SK-N-SH (cell line): ENCODE measurements around the gene HSF4.

Experiments used
- EP300 ChIP-seq, 2 experiments: IDR thresholded peaks; 2 replicates each; pipeline versions ENCODE4 v1.4.0 to v1.6.1; 2012; ENCODE audit warnings: borderline replicate concordance in 1 of 2, low read depth in 1 of 2, low read length in 1 of 2
- EZH2phosphoT487 ChIP-seq: fragments of 200-600 bp; sonication (generic); IDR thresholded peaks from 2 replicates; pipeline ENCODE4 v1.6.1; 2017; ENCODE audit warnings: low read depth, mixed run types, mild to moderate bottlenecking, antibody characterized with exemption, moderate library complexity, borderline replicate concordance
- FOSL2 ChIP-seq: IDR thresholded peaks from 2 replicates; pipeline ENCODE4 v1.4.0; 2012; ENCODE audit warnings: low read depth, mild to moderate bottlenecking, moderate library complexity, borderline replicate concordance
- GABPA ChIP-seq: IDR thresholded peaks from 2 replicates; pipeline ENCODE4 v1.4.0; 2012; ENCODE audit warnings: low read depth, mild to moderate bottlenecking
- MXI1 ChIP-seq: IDR thresholded peaks from 2 replicates; pipeline ENCODE4 v1.6.1; 2012; ENCODE audit warnings: mild to moderate bottlenecking, low read depth, low read length, improper control_type of control experiment
- NRF1 ChIP-seq: IDR thresholded peaks from 2 replicates; pipeline ENCODE4 v1.6.1; 2012; ENCODE audit warnings: low read depth, mild to moderate bottlenecking, low read length
- POLR2AphosphoS5 ChIP-seq: IDR thresholded peaks from 2 replicates; pipeline ENCODE4 v1.6.1; 2012; ENCODE audit warnings: low read depth, low read length
- RAD21 ChIP-seq: IDR thresholded peaks from 2 replicates; pipeline ENCODE4 v1.6.1; 2012; ENCODE audit warnings: mild to moderate bottlenecking, low read length
- RFX5 ChIP-seq: IDR thresholded peaks from 2 replicates; pipeline ENCODE4 v1.6.1; 2012; ENCODE audit warnings: mild to moderate bottlenecking, improper control_type of control experiment, low read length
- RXRA ChIP-seq: IDR thresholded peaks from 2 replicates; pipeline ENCODE4 v1.4.0; 2012; ENCODE audit warnings: low read depth, mild to moderate bottlenecking, borderline replicate concordance
- TAF1 ChIP-seq: IDR thresholded peaks from 2 replicates; pipeline ENCODE4 v1.6.1; 2012; ENCODE audit warnings: low read depth, mild to moderate bottlenecking, low read length, moderate library complexity, borderline replicate concordance
- YY1 ChIP-seq: IDR thresholded peaks from 2 replicates; pipeline ENCODE4 v1.4.0; 2012; ENCODE audit warnings: low read depth, mild to moderate bottlenecking
- TF ChIP-seq, protein P1 (sequence below): fragments of 200-600 bp; sonication (generic); IDR thresholded peaks from 2 replicates; pipeline ENCODE4 v1.6.1; 2017; ENCODE audit warnings: antibody characterized with exemption, mild to moderate bottlenecking, moderate library complexity
- TF ChIP-seq, protein P2 (sequence below): IDR thresholded peaks from 2 replicates; pipeline ENCODE4 v1.4.0; 2012; ENCODE audit warnings: low read depth, borderline replicate concordance

DNA sequence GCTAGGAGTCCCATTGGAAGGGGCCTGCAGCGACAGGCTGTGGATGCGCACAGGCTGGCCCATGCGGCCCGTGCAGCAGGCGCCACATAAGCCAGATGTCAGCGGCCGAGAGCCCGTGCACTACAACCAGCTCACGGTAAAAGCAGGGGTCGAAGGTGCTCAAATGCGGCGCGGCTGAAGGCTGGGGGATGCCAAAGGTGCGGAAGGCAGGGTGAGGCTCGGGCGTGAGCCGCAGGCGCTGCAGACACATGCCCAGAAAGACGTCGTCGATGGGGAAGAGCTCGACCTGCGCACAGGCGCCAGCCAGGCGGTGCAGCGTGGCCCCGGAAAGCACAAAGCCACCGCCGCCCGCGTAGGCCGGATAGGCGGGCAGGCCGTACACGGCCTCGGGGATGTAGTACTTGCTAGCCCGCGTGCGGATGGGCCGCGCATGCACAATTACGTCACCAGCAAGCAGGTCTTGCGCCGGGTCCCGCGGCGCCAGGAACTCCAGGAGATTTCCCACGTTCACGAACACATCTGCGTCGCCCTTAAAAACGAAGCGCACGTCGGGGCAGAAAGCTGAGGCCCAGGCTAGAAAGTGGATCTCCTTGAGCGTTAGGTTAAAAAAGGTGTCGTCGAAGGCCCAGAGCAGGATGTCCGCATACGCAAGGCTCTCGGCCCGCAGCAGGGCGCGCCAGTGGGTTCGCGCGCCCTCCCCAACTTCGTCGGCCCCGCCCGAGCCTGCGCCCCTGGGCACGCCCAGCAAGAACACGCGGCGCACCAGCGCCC lies 15.1 kb upstream of the HSF4 start:
- TF ChIP-seq RXRA (no peak), FOSL2 (no peak), RAD21 (no peak), YY1 (no peak), TAF1 (no peak), RFX5 (no peak), NRF1 (no peak), EZH2phosphoT487 (no peak), GABPA (no peak), MXI1 (no peak), EP300 (IDR thresholded peaks at IDR 0.05; ENCODE audit: borderline replicate concordance in 1 of 2, low read depth in 1 of 2, low read length in 1 of 2) (no peak), POLR2AphosphoS5 (no peak)
- TF ChIP-seq, protein P1, sequence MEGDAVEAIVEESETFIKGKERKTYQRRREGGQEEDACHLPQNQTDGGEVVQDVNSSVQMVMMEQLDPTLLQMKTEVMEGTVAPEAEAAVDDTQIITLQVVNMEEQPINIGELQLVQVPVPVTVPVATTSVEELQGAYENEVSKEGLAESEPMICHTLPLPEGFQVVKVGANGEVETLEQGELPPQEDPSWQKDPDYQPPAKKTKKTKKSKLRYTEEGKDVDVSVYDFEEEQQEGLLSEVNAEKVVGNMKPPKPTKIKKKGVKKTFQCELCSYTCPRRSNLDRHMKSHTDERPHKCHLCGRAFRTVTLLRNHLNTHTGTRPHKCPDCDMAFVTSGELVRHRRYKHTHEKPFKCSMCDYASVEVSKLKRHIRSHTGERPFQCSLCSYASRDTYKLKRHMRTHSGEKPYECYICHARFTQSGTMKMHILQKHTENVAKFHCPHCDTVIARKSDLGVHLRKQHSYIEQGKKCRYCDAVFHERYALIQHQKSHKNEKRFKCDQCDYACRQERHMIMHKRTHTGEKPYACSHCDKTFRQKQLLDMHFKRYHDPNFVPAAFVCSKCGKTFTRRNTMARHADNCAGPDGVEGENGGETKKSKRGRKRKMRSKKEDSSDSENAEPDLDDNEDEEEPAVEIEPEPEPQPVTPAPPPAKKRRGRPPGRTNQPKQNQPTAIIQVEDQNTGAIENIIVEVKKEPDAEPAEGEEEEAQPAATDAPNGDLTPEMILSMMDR, result no peak
- TF ChIP-seq, protein P2, sequence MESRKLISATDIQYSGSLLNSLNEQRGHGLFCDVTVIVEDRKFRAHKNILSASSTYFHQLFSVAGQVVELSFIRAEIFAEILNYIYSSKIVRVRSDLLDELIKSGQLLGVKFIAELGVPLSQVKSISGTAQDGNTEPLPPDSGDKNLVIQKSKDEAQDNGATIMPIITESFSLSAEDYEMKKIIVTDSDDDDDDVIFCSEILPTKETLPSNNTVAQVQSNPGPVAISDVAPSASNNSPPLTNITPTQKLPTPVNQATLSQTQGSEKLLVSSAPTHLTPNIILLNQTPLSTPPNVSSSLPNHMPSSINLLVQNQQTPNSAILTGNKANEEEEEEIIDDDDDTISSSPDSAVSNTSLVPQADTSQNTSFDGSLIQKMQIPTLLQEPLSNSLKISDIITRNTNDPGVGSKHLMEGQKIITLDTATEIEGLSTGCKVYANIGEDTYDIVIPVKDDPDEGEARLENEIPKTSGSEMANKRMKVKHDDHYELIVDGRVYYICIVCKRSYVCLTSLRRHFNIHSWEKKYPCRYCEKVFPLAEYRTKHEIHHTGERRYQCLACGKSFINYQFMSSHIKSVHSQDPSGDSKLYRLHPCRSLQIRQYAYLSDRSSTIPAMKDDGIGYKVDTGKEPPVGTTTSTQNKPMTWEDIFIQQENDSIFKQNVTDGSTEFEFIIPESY, result no peak
